ENCODE results near the gene CGB2.

- TF ChIP-seq CTCF (conservative IDR thresholded peaks at IDR 0.05; ENCODE audit: low read length): no peak
- TF ChIP-seq EZH2phosphoT487 (IDR thresholded peaks at IDR 0.05; ENCODE audit: borderline replicate concordance, low read depth, low read length): no peak
Measured at GRCh38 chr19:48991011-48991609, 40.6 kb upstream of the CGB2 start.

Data from OCI-LY7 (cell line).